ENCODE results near the gene PGLYRP4.

GRCh38 chr1:153313288-153313687, 35.4 kb downstream of the PGLYRP4 start:
- no peak for TF ChIP-seq EZH2 (optimal IDR thresholded peaks at IDR 0.05; ENCODE audit: low read depth, low read length)
- TF ChIP-seq CTCF (IDR thresholded peaks at IDR 0.05; ENCODE audit: low read length), result no peak
- TF ChIP-seq EZH2phosphoT487 (IDR thresholded peaks at IDR 0.05; ENCODE audit: low read length), result no peak
